ENCODE measurements around the gene LDLRAP1.

LDLRAP1 gene

GRCh38 chr1:25540750-25541342 lies 2.6 kb upstream of the LDLRAP1 start:
- CTCF ChIA-PET, result interaction anchor here (7.3 kb wide), 1 partner anchor 20 kb away, joined by 43 read pairs; no protein-coding TSS in a partner anchor
- POLR2A ChIA-PET, result no interaction called here
- DNase-seq (ENCODE audit: low read depth, low spot score), result no peak
- H3K4me3 ChIP-seq (ENCODE audit: low read depth, low read length), result no peak overlapping the region
- TF ChIP-seq CTCF (IDR thresholded peaks at IDR 0.05; ENCODE audit: insufficient read depth, low read length, missing control alignments), result no peak

- H3K4me3 ChIP-seq (ENCODE audit: low read depth, low read length), result no peak overlapping the region
- no peak for TF ChIP-seq CTCF (IDR thresholded peaks at IDR 0.05; ENCODE audit: insufficient read depth, low read length, missing control alignments)
- POLR2A ChIA-PET, result no interaction called here
- CTCF ChIA-PET, result interaction anchor here (7.3 kb wide), 1 partner anchor 21 kb away, joined by 43 read pairs; no protein-coding TSS in a partner anchor
- DNase-seq (ENCODE audit: low read depth, low spot score), result no peak
These were observed 2.0 kb upstream of the LDLRAP1 start for GRCh38 chr1:25541425-25541824.

DNA sequence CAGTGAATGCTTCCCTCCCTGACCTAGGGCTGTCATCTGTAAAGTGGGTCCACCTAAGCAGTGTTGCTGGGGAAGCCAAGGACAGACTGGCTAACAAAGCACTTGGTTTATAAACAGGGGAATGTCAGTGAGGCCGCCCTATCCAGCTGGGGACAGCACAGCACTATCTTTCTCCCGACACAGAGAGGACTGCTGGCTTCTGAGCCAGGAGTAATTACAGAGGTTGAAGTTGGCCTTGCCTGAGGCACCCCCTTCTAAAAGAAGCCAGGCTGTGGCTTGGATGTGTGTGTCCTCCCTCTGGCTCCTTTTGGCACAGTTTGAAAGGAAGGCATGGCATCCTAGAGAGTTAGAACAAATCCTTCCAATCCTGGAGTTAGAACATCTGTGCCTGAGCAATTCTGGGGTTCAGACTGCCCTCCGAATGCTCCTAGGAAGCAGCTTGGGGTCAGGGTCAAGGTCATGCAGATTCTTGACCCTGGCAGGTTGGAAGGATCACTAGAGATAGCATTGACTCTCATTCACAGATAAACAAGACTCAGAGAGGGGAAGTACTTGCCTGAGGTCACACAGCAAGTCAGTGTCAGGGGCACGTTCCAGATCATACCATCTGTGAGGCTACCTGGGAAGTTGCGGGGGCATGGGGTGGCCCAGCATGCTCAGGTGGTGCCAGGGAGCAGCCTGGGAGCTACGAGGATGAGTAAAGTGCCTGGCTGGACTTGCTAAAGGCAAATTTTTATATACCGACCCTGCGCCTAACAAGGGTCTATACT lies 1.3 kb upstream of the LDLRAP1 start:
- DNase-seq (ENCODE audit: low read depth, low spot score), result no peak
- ChIA-PET POLR2A (no interaction called here), CTCF (interaction anchor here (0.9 kb wide), 1 partner anchor 256 kb away, joined by 3 read pairs; no protein-coding TSS in a partner anchor)

GRCh38 chr1:25543005-25543424 lies 391 bp upstream of the LDLRAP1 start:
- no peak for TF ChIP-seq CTCF (IDR thresholded peaks at IDR 0.05; ENCODE audit: insufficient read depth, low read length, missing control alignments)
- DNase-seq (ENCODE audit: low read depth, low spot score), result no peak
- H3K4me3 ChIP-seq (ENCODE audit: low read depth, low read length), result peak overlapping the region; percentile 75
- CTCF ChIA-PET, result interaction anchor here (0.9 to 1.5 kb wide), 3 partner anchors 22 to 255 kb away, joined by 3 to 5 read pairs (median 4); no protein-coding TSS in a partner anchor
- POLR2A ChIA-PET, result interaction anchor here (0.5 to 0.7 kb wide), 2 partner anchors 11 to 41 kb away, joined by 3 to 4 read pairs; no protein-coding TSS in a partner anchor

More for the DNA sequence above, 1.3 kb upstream of the LDLRAP1 start:
- no peak for TF ChIP-seq CTCF (IDR thresholded peaks at IDR 0.05; ENCODE audit: insufficient read depth, low read length, missing control alignments)
- no peak overlapping the region for H3K4me3 ChIP-seq (ENCODE audit: low read depth, low read length)

- POLR2A ChIA-PET, result interaction anchor here (0.6 kb wide), 1 partner anchor 103 kb away, joined by 3 read pairs; no protein-coding TSS in a partner anchor
- DNase-seq (ENCODE audit: low read depth, low spot score), result no peak
- CTCF ChIA-PET, result interaction anchor here (1.0 to 1.5 kb wide), 4 partner anchors 10 to 65 kb away, joined by 3 to 5 read pairs (median 4); no protein-coding TSS in a partner anchor
- TF ChIP-seq CTCF (IDR thresholded peaks at IDR 0.05; ENCODE audit: insufficient read depth, low read length, missing control alignments), result no peak
- peak overlapping the region; percentile 75 for H3K4me3 ChIP-seq (ENCODE audit: low read depth, low read length)
These were observed 898 bp downstream of the LDLRAP1 start for GRCh38 chr1:25544243-25544764.

DNA sequence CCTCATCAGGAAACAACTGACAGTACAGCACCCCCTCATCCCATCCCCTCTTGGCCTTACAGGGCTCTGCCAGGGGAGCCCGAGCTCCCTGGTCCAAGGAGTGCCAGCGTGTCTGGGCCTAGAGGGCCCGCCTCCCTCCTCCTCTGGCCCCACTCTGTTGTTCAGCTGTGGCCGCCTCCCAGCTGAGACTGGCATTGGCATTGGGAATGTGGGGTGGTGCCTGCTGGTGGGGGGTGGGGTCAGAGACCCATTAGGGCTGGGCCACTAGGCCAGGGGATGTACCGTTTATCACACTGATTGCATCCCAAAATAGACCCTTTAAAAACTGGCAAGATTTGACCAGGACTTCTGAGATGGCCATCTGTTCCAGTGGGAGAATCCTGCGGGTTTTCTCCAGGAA lies 1.4 kb downstream of the LDLRAP1 start:
- ChIA-PET POLR2A (no interaction called here), CTCF (interaction anchor here (1.0 to 1.5 kb wide), 2 partner anchors 9 to 65 kb away, joined by 3 to 5 read pairs; no protein-coding TSS in a partner anchor)
- no peak for TF ChIP-seq CTCF (IDR thresholded peaks at IDR 0.05; ENCODE audit: insufficient read depth, low read length, missing control alignments)
- DNase-seq (ENCODE audit: low read depth, low spot score), result no peak
- peak overlapping the region; percentile 75 for H3K4me3 ChIP-seq (ENCODE audit: low read depth, low read length)
